A172 (cell line): Measurements from ENCODE around the gene EMC10. TPM values are rescaled to one million over a fixed set of nuclear protein-coding genes. Genes with fewer than 3 reads are reported as not detected.

Source experiments
- DNase-seq: peaks from one replicate; pipeline ENCODE4 v3.0.0-alpha.2; 2015; ENCODE audit warnings: low spot score
- total RNA-seq: library from RNA; depleted of rRNA; stranded (reverse); fragments of >200 nt; shearing (Covaris generic); gene quantifications from 2 replicates; pipeline ENCODE4 v1.2.3, GENCODE V29; 2014

EMC10 gene
- total RNA-seq, 1 experiment from 2014 or later, result 64.7 TPM

GRCh38 chr19:50478901-50479715, 2.8 kb downstream of the EMC10 start:
- DNase-seq, result peak; percentile 78

GRCh38 chr19:50479761-50480251, 3.5 kb downstream of the EMC10 start:
- DNase-seq, result no peak

GRCh38 chr19:50480281-50481111, 4.2 kb downstream of the EMC10 start:
- no peak for DNase-seq

GRCh38 chr19:50481351-50482149, 5.2 kb downstream of the EMC10 start:
- no peak for DNase-seq

- no peak for DNase-seq
Observed at GRCh38 chr19:50482271-50482855, 6.1 kb downstream of the EMC10 start.

GRCh38 chr19:50482916-50483315, 6.6 kb downstream of the EMC10 start:
- DNase-seq, result no peak

GRCh38 chr19:50485284-50485955, 9.1 kb downstream of the EMC10 start:
- DNase-seq, result no peak

- DNase-seq, result peak; percentile 16
Observed at GRCh38 chr19:50486823-50487515, 10.7 kb downstream of the EMC10 start.

- DNase-seq, result no peak
Observed at GRCh38 chr19:50488389-50489194, 12.3 kb downstream of the EMC10 start.

GRCh38 chr19:50489461-50490011, 13.2 kb downstream of the EMC10 start:
- DNase-seq, result no peak

GRCh38 chr19:50490411-50490811, 14.1 kb downstream of the EMC10 start:
- no peak for DNase-seq

GRCh38 chr19:50490991-50491472, 14.7 kb downstream of the EMC10 start:
- no peak for DNase-seq

GRCh38 chr19:50492303-50493052, 16.2 kb downstream of the EMC10 start:
- DNase-seq, result no peak

- DNase-seq, result no peak
Observed at GRCh38 chr19:50493171-50493570, 16.9 kb downstream of the EMC10 start.

GRCh38 chr19:50494186-50495019, 18.1 kb downstream of the EMC10 start:
- no peak for DNase-seq

- DNase-seq, result no peak
Observed at GRCh38 chr19:50495020-50495531, 18.8 kb downstream of the EMC10 start.
